ENCODE data around the gene CFAP90. TPM values are rescaled to one million over a fixed set of nuclear protein-coding genes. Genes with fewer than 3 reads are reported as not detected.
A peak's percentile ranks its signal among the peaks of the same experiment; 100 is the strongest.

CFAP90 gene
- total RNA-seq, 1 donor from 2014 or later, result not detected

- DNase-seq (ENCODE audit: low read depth), result no peak
- H3K36me3 ChIP-seq (ENCODE audit: control insufficient read depth, insufficient read depth, low read length), result no peaks in the 10 kb centered on the region
- no peak for TF ChIP-seq CTCF (IDR thresholded peaks at IDR 0.05; ENCODE audit: insufficient read depth, low read length, severe bottlenecking)
- H3K4me3 ChIP-seq (ENCODE audit: low read depth, low read length), result no peak overlapping the region
- peak; percentile 40 for FAIRE-seq
- no peaks in the 10 kb centered on the region for H3K27me3 ChIP-seq (ENCODE audit: control insufficient read depth, insufficient read depth, low read length)
Observed at GRCh38 chr5:7784683-7785380, 66.1 kb downstream of the CFAP90 start.

- FAIRE-seq (no peak), DNase-seq (ENCODE audit: low read depth) (no peak)
- H3K27me3 ChIP-seq (ENCODE audit: control insufficient read depth, insufficient read depth, low read length), result no peaks in the 10 kb centered on the region
Observed at GRCh38 chr5:7781899-7782298, 69.0 kb downstream of the CFAP90 start.

More at GRCh38 chr5:7781899-7782298, 69.0 kb downstream of the CFAP90 start:
- no peak overlapping the region for H3K4me3 ChIP-seq (ENCODE audit: low read depth, low read length)
- no peak for TF ChIP-seq CTCF (IDR thresholded peaks at IDR 0.05; ENCODE audit: insufficient read depth, low read length, severe bottlenecking)
- H3K36me3 ChIP-seq (ENCODE audit: control insufficient read depth, insufficient read depth, low read length), result no peaks in the 10 kb centered on the region

Other genes with a start within 250 kb of the CFAP90 start
- 5.8 and 6.4 TPM in 2 replicates for gene FASTKD3, start 17.9 kb upstream of the CFAP90 start, total RNA-seq
- gene MTRR, start 18.0 kb upstream of the CFAP90 start, total RNA-seq, result 21.1 and 29.2 TPM in 2 replicates